HCT116 (cell line): ENCODE data around the gene FYCO1. TPM values are rescaled to one million over a fixed set of nuclear protein-coding genes. Genes with fewer than 3 reads are reported as not detected.

ENCODE experiments used
- ATAC-seq: fragments of 200-7000 bp; cut with Tn5 transposase; 2 replicates; pipeline ENCODE4 v1.9.1; 2020; ENCODE audit warnings: mild to moderate bottlenecking, moderate library complexity
- BruUV-seq: library from RNA; stranded (reverse); fragments of 400-500 nt; replicated peaks from 2 replicates; lab custom pipeline; 2021; lab: Mats Ljungman, UMichigan
- CTCF ChIA-PET: fragments of 300-600 bp; sonication (Branson Sonifier 250); formaldehyde crosslinking; loops from one replicate; lab custom pipeline; 2021; ENCODE audit warnings: antibody characterized with exemption; lab: Charles Lee
- POLR2A ChIA-PET: fragments of 300-600, 350-600 bp; sonication (Branson Sonifier 250); formaldehyde crosslinking; loops from one replicate; lab custom pipeline; 2021; ENCODE audit warnings: antibody characterized with exemption; lab: Charles Lee
- RAD21 ChIA-PET, 2 experiments: fragments of 300-600 bp; sonication (Branson Sonifier 250); formaldehyde crosslinking; loops; one replicate each; lab custom pipeline; 2023; ENCODE audit warnings: low total read pairs in 2 of 2; ENCODE audit not compliant: uncharacterized antibody in 2 of 2, unreplicated experiment in 2 of 2, low non-redundant PET in 1 of 2; lab: Charles Lee
- DNase-seq: peaks from one replicate; pipeline ENCODE4 v3.0.0-alpha.2; 2010; ENCODE audit warnings: low read depth, low spot score
- H2AFZ ChIP-seq: fragments of 200-600 bp; shearing (Covaris generic), sonication (generic); 2 replicates; pipeline ENCODE4 v1.6.1; 2017; ENCODE audit warnings: low read depth, mixed run types, mixed read lengths, antibody characterized with exemption, low read length; ENCODE audit not compliant: poor library complexity, severe bottlenecking
- H3K27ac ChIP-seq: 2 replicates; pipeline ENCODE4 v1.5.1; 2012; ENCODE audit warnings: low read depth, low read length
- H3K27me3 ChIP-seq: fragments of 200-600 bp; sonication (generic); 2 replicates; pipeline ENCODE4 v1.6.1; 2016; ENCODE audit warnings: mixed run types, low read length, mixed read lengths; ENCODE audit not compliant: insufficient read depth
- H3K36me3 ChIP-seq, 2 experiments: fragments of 200-500 bp in 1 of 2; fragments of 200-600 bp in 1 of 2; sonication (Bioruptor generic) in 1 of 2; sonication (generic) in 1 of 2; 2 replicates each; pipeline versions ENCODE4 v1.5.1 to v1.6.1; 2014 to 2016; ENCODE audit warnings: low read length in 2 of 2, inconsistent platforms in 1 of 2, mixed read lengths in 1 of 2, mixed run types in 1 of 2; ENCODE audit not compliant: insufficient read depth in 2 of 2, control insufficient read depth in 1 of 2
- H3K4me1 ChIP-seq, 2 experiments: fragments of 200-600 bp in 1 of 2; sonication (generic) in 1 of 2; 2 replicates each; pipeline versions ENCODE4 v1.5.1 to v1.6.1; 2012 to 2017; ENCODE audit warnings: low read length in 2 of 2, inconsistent platforms in 1 of 2, mild to moderate bottlenecking in 1 of 2, mixed read lengths in 1 of 2, mixed run types in 1 of 2, moderate library complexity in 1 of 2; ENCODE audit not compliant: insufficient read depth in 2 of 2, control insufficient read depth in 1 of 2
- H3K4me2 ChIP-seq: fragments of 200-600 bp; sonication (generic); 2 replicates; pipeline ENCODE4 v1.6.1; 2017; ENCODE audit warnings: mixed run types, low read length, mixed read lengths
- H3K4me3 ChIP-seq, 2 experiments: fragments of 200-600 bp in 1 of 2; sonication (generic) in 1 of 2; replicated peaks in 1 of 2; 2 replicates each; pipeline ENCODE4 v1.5.1; 2011 to 2016; ENCODE audit warnings: low read length in 2 of 2, control low read depth in 1 of 2, low read depth in 1 of 2, mild to moderate bottlenecking in 1 of 2, mixed read lengths in 1 of 2, mixed run types in 1 of 2
- H3K79me2 ChIP-seq: fragments of 200-600 bp; sonication (generic); 2 replicates; pipeline ENCODE4 v1.6.1; 2017; ENCODE audit warnings: mild to moderate bottlenecking, mixed run types, low read length, moderate library complexity, mixed read lengths; ENCODE audit not compliant: insufficient read depth
- H3K9ac ChIP-seq: fragments of 200-600 bp; sonication (generic); 2 replicates; pipeline ENCODE4 v1.6.1; 2016; ENCODE audit warnings: low read length, mixed read lengths
- H3K9me2 ChIP-seq: fragments of 200-600 bp; sonication (generic), shearing (Covaris generic); 2 replicates; pipeline ENCODE4 v1.6.1; 2017; ENCODE audit warnings: mixed run types, mild to moderate bottlenecking, moderate library complexity; ENCODE audit not compliant: insufficient read depth
- H3K9me3 ChIP-seq, 2 experiments: fragments of 200-500 bp in 1 of 2; fragments of 200-600 bp in 1 of 2; sonication (Bioruptor generic) in 1 of 2; sonication (generic) in 1 of 2; 2 replicates each; pipeline ENCODE4 v1.6.1; 2014 to 2017; ENCODE audit warnings: low read length in 2 of 2, mixed read lengths in 2 of 2, inconsistent platforms in 1 of 2, low read depth in 1 of 2, mild to moderate bottlenecking in 1 of 2, mixed run types in 1 of 2, moderate library complexity in 1 of 2; ENCODE audit not compliant: control insufficient read depth in 1 of 2, insufficient read depth in 1 of 2
- H4K20me1 ChIP-seq: fragments of 200-600 bp; sonication (generic), shearing (Covaris generic); 2 replicates; pipeline ENCODE4 v1.6.1; 2017; ENCODE audit warnings: mixed run types, mild to moderate bottlenecking, moderate library complexity; ENCODE audit not compliant: insufficient read depth
- CEBPB ChIP-seq: IDR thresholded peaks from 2 replicates; pipeline ENCODE4 v1.6.1; 2012; ENCODE audit warnings: low read depth
- CTCF ChIP-seq, 3 experiments: fragments of 200-600 bp in 1 of 3; sonication (generic) in 1 of 3; IDR thresholded peaks in 2 of 3; conservative IDR thresholded peaks in 1 of 3; 2 replicates each; pipeline ENCODE4 v1.5.1; 2012 to 2017; ENCODE audit warnings: low read depth in 2 of 3, low read length in 2 of 3, antibody characterized with exemption in 1 of 3, borderline replicate concordance in 1 of 3, control low read depth in 1 of 3, mild to moderate bottlenecking in 1 of 3, mixed read lengths in 1 of 3, mixed run types in 1 of 3, moderate library complexity in 1 of 3; ENCODE audit not compliant: insufficient read depth in 1 of 3
- EGR1 ChIP-seq: IDR thresholded peaks from 2 replicates; pipeline ENCODE4 v1.6.1; 2012; ENCODE audit warnings: low read depth
- ELF1 ChIP-seq: IDR thresholded peaks from 2 replicates; pipeline ENCODE4 v1.6.1; 2012; ENCODE audit warnings: low read depth, borderline replicate concordance
- EZH2phosphoT487 ChIP-seq: fragments of 200-600 bp; IDR thresholded peaks from 2 replicates; pipeline ENCODE4 v1.6.1; 2018; ENCODE audit warnings: antibody characterized with exemption, borderline replicate concordance
- FOSL1 ChIP-seq: IDR thresholded peaks from 2 replicates; pipeline ENCODE4 v1.6.1; 2012; ENCODE audit warnings: low read depth
- MAX ChIP-seq: IDR thresholded peaks from 2 replicates; pipeline ENCODE4 v1.6.1; 2012
- POLR2AphosphoS5 ChIP-seq: IDR thresholded peaks from 2 replicates; pipeline ENCODE4 v1.6.1; 2011; ENCODE audit warnings: mild to moderate bottlenecking, low read depth, low read length, moderate library complexity
- SRF ChIP-seq: IDR thresholded peaks from 2 replicates; pipeline ENCODE4 v1.6.1; 2012; ENCODE audit warnings: low read depth
- YY1 ChIP-seq: IDR thresholded peaks from 2 replicates; pipeline ENCODE4 v1.6.1; 2011; ENCODE audit warnings: low read length, low read depth, moderate library complexity, mild to moderate bottlenecking; ENCODE audit not compliant: insufficient replicate concordance; ENCODE audit errors: extremely low read depth
- ZNF274 ChIP-seq: fragments of 200-500 bp; sonication (Bioruptor generic); IDR thresholded peaks from 2 replicates; pipeline ENCODE4 v1.6.1; 2014; ENCODE audit warnings: mild to moderate bottlenecking, low read depth, low read length, inconsistent platforms
- intact Hi-C: fragments of 100-400 bp; cut with micrococcal nuclease; formaldehyde crosslinking; loops from 2 replicates; pipeline ENCODE4 v1.10.0; 2022
- total RNA-seq: library from RNA; stranded (reverse); gene quantifications from one replicate; pipeline ENCODE4 v1.2.1, GENCODE V29; 2021; ENCODE audit not compliant: unreplicated experiment
- TF ChIP-seq, protein P1 (sequence below): IDR thresholded peaks from 2 replicates; pipeline ENCODE4 v1.6.1; 2012

The FYCO1 gene
- total RNA-seq, 1 experiment from 2014 or later, result 15.8 TPM

- Histone ChIP-seq H3K27ac (no peak overlapping the region), H3K9me3 (no peaks in the 10 kb centered on the region), H2AFZ (no peak overlapping the region), H3K4me1 (no peaks in the 10 kb centered on the region)
- DNase-seq, result no peak
- POLR2A ChIA-PET, result no interaction called here
- TF ChIP-seq, protein P1, sequence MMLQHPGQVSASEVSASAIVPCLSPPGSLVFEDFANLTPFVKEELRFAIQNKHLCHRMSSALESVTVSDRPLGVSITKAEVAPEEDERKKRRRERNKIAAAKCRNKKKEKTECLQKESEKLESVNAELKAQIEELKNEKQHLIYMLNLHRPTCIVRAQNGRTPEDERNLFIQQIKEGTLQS, result no peak
- TF ChIP-seq, all 23 proteins: peak for 0
- ATAC-seq, result no peak
- peaks cover 11 to 25% of the 10 kb centered on the region in 2 experiments; a peak in 3 of 4 replicates for H3K36me3 ChIP-seq
- ChIA-PET CTCF (no interaction called here), RAD21 (no interaction called here)
- H4K20me1 ChIP-seq, result no peaks in the 10 kb centered on the region
- H3K27me3 ChIP-seq, result no peaks in the 10 kb centered on the region
- no peak overlapping the region for H3K4me3 ChIP-seq
- intact Hi-C loops, result no loop called here
- no TSS peak for BruUV-seq
- H3K79me2 ChIP-seq, result no peaks in the 10 kb centered on the region
- no peaks in the 10 kb centered on the region for H3K9me2 ChIP-seq
- no peak overlapping the region for H3K4me2 ChIP-seq
- no peak overlapping the region for H3K9ac ChIP-seq
These were observed 17.4 kb downstream of the FYCO1 start for GRCh38 chr3:45978006-45978761.

DNA sequence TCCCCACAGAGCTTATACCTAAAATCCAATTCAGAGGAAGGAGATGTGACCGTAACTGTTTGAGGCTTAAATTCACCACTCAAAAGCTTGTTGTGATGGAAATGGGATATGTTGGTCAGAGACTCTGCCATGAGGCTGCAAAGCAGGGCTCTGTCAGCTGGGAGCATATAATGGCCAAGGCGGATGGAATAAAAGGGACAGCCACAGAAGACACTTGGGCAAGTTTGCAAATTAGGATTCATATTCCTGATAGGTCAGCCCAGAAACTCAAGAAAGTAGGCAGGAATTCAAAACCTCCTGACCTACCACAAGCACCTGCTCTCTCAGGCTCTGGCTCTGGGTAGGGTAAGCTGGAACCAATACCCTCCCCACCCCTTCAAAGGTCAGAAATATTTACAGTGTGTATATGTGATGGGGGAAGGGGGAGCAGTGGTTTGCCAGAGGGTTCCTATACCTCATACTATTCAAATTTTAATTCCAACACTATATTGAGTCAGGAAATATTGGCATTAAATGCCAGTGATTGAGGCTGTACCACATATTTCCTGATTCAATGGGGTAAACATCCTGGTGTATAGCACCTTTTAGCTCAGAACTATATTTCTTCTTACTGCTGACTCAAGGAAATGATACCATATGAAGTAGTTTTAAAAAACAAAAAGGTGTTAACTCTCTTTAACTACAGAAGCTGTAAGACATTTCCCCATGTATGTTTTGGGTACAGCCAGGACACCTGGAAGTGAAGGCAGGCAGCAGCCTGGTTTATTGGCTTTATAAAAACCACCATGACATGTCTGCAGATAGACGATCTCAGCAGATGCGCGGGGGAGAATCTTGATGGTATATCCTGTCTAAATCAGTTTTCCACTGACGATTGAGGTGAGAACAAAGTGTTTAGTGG, 19.2 kb downstream of the FYCO1 start:
- H3K9ac ChIP-seq, result no peak overlapping the region
- no TSS peak for BruUV-seq
- H4K20me1 ChIP-seq, result no peaks in the 10 kb centered on the region
- no peaks in the 10 kb centered on the region for H3K9me2 ChIP-seq
- no peak overlapping the region for H3K4me3 ChIP-seq
- no peaks in the 10 kb centered on the region for H3K27me3 ChIP-seq
- intact Hi-C loops, result no loop called here
- H3K4me2 ChIP-seq, result no peak overlapping the region
- ATAC-seq (no peak), DNase-seq (no peak)
- CTCF ChIA-PET, result no interaction called here
- H3K4me1 ChIP-seq, result no peaks in the 10 kb centered on the region
- POLR2A ChIA-PET, result no interaction called here
- RAD21 ChIA-PET, result no interaction called here
- no peaks in the 10 kb centered on the region for H3K9me3 ChIP-seq
- H3K36me3 ChIP-seq, result peaks cover 7 to 19% of the 10 kb centered on the region in 2 experiments; a peak in 2 of 4 replicates
- H3K79me2 ChIP-seq, result no peaks in the 10 kb centered on the region
- H3K27ac ChIP-seq, result no peak overlapping the region
- no peak overlapping the region for H2AFZ ChIP-seq
- TF ChIP-seq CEBPB, result no peak
- TF ChIP-seq FOSL1, result no peak
- no peak for TF ChIP-seq EGR1
- no peak for TF ChIP-seq CTCF (IDR thresholded peaks at IDR 0.05 in 2 of 3, conservative IDR thresholded peaks at IDR 0.05 in 1 of 3; ENCODE audit: borderline replicate concordance in 1 of 3, insufficient read depth in 1 of 3, low read depth in 2 of 3, low read length in 2 of 3)
- TF ChIP-seq ZNF274, result no peak
- TF ChIP-seq MAX, result no peak
- no peak for TF ChIP-seq SRF
- TF ChIP-seq YY1, result no peak
- no peak for TF ChIP-seq ELF1
- no peak for TF ChIP-seq POLR2AphosphoS5
- TF ChIP-seq EZH2phosphoT487, result no peak
